Nephron (organoid): ENCODE results near the gene ABAT.

ENCODE experiments used
- H3K27ac Mint-ChIP-seq, 3 experiments: 2 replicates each; pipeline ENCODE4 v1.8.0; 2020; ENCODE audit warnings: mixed read lengths in 3 of 3, mild to moderate bottlenecking in 2 of 3, moderate library complexity in 1 of 3
- H3K27me3 Mint-ChIP-seq: 2 replicates; pipeline ENCODE4 v1.8.0; 2021; ENCODE audit warnings: low read depth, mild to moderate bottlenecking, moderate library complexity, mixed read lengths
- H3K36me3 Mint-ChIP-seq: 2 replicates; pipeline ENCODE4 v1.8.0; 2020; ENCODE audit warnings: low read depth, mixed read lengths
- H3K4me1 Mint-ChIP-seq: 2 replicates; pipeline ENCODE4 v1.8.0; 2020; ENCODE audit warnings: mixed read lengths
- H3K4me3 Mint-ChIP-seq, 3 experiments: 2 replicates each; pipeline ENCODE4 v1.8.0; 2020; ENCODE audit warnings: mild to moderate bottlenecking in 3 of 3, mixed read lengths in 3 of 3, moderate library complexity in 2 of 3
- H3K9me3 Mint-ChIP-seq: 2 replicates; pipeline ENCODE4 v1.8.0; 2020; ENCODE audit warnings: mixed read lengths
- CTCF ChIP-seq, 3 experiments: fragments of 200-600 bp; sonication (generic); IDR thresholded peaks; one replicate each; pipeline ENCODE4 v1.5.0; 2021; ENCODE audit warnings: antibody characterized with exemption in 3 of 3; ENCODE audit not compliant: unreplicated experiment in 3 of 3

The ABAT gene

GRCh38 chr16:8832717-8833105 is 158.3 kb downstream of the ABAT start:
- peaks cover 19% of the 10 kb centered on the region for H3K36me3 Mint-ChIP-seq
- no peak overlapping the region for H3K27ac Mint-ChIP-seq
- no peaks in the 10 kb centered on the region for H3K27me3 Mint-ChIP-seq
- TF ChIP-seq CTCF (IDR thresholded peaks at IDR 0.05; ENCODE audit: unreplicated experiment in 3 of 3), result no peak
- H3K9me3 Mint-ChIP-seq, result no peaks in the 10 kb centered on the region
- no peak overlapping the region for H3K4me3 Mint-ChIP-seq
- H3K4me1 Mint-ChIP-seq, result peaks cover 5% of the 10 kb centered on the region
